ENCODE results near the gene NXPE1.

- TF ChIP-seq CTCF (IDR thresholded peaks at IDR 0.05), result no peak
- TF ChIP-seq POLR2A (IDR thresholded peaks at IDR 0.05), result no peak
These were observed 48.6 kb downstream of the NXPE1 start for GRCh38 chr11:114511079-114511478.
